GM12872 (cell line): ENCODE data around the gene LSM7.

Experiments
- TF ChIP-seq, protein P1 (sequence below): IDR thresholded peaks from 3 replicates; pipeline ENCODE4 v1.5.1; 2011; ENCODE audit warnings: low read depth, mild to moderate bottlenecking, low read length, moderate library complexity; ENCODE audit not compliant: insufficient read depth

Gene LSM7

DNA sequence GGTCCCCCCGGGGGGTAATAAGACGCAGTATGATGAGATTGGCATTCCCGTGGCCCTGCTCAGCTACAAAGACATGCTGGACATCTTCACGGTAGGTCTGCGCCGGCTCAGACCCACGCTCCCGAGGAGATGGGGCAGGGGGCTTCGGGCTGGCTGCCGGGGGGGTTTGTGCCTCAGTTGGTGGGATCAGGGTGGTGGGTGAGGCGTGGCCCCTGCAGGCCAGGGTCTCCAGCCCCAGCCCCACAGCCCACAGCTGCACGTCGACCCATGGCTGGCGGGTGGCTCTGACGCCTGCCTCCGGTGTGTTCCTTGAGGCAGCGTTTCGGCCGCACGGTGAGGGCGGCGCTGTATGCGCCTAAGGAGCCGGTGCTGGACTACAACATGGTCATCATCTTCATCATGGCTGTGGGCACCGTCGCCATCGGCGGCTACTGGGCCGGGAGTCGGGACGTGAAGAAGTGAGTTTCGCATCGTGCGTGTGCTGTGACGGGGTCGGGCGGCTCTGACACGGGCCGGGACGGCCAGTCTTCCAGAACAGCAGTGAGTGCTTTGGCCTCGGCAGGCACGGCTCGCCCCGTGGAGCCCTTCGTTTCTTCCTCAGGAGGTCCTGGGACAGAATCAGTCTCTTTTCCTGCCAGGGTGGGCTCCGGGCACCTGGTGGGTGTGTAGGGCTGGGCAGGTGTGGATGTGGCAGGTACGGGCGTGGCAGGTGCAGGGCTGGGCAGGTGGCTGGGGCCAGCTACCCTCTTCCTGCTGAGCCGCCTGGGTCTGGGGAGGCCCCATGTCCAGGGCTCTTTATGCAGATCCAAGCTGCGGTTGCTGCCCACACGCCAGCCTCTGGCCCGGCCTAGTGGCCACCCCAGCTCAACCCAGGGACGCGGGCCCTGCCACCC lies 10.6 kb upstream of the LSM7 start:
- TF ChIP-seq, protein P1, sequence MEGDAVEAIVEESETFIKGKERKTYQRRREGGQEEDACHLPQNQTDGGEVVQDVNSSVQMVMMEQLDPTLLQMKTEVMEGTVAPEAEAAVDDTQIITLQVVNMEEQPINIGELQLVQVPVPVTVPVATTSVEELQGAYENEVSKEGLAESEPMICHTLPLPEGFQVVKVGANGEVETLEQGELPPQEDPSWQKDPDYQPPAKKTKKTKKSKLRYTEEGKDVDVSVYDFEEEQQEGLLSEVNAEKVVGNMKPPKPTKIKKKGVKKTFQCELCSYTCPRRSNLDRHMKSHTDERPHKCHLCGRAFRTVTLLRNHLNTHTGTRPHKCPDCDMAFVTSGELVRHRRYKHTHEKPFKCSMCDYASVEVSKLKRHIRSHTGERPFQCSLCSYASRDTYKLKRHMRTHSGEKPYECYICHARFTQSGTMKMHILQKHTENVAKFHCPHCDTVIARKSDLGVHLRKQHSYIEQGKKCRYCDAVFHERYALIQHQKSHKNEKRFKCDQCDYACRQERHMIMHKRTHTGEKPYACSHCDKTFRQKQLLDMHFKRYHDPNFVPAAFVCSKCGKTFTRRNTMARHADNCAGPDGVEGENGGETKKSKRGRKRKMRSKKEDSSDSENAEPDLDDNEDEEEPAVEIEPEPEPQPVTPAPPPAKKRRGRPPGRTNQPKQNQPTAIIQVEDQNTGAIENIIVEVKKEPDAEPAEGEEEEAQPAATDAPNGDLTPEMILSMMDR, result no peak

DNA sequence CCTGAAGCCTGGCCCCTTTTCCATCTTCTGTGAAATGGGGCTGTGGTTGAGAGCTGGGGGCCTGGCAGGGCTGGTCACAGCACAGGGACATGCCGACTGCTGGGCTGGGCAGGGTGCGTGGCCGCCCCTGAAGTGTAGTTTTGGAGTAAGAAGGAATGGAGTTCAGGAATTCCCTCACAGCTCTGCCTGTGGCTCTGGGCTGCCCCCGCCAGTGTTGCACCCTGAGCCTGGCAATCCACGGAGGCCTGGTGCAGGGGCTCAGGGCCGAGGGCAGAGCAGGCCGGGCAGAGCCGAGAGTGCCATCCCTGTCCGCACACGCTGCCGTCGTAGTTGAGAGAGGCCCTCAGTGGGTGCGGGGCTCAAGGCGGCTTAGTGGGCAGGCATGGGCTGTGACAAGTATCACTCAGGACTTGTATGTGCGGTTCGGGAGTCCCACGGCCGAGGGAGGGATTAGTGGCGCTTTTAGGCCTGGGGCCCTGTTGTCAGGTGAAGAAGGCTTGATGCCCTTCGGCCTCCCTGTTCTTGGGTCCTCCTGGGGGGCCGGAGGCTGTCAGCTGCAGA lies 9.7 kb upstream of the LSM7 start:
- TF ChIP-seq, protein P1, result no peak

DNA sequence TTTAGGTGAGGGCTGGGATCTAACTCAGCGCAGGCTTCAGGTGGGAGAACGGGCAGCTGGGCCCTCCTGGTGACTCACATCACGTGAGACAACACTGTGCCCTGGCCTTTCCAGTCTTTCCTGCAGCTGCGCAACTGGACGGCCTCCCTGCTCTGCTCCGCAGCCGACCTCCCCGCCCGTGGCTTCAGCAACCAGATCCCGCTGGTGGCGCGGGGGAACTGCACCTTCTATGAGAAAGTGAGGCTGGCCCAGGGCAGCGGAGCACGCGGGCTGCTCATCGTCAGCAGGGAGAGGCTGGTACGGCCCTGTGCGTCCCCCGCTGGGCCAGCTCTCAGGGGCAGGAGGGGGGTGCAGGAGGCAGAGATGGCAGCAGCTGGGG lies 8.9 kb upstream of the LSM7 start:
- TF ChIP-seq, protein P1, result no peak

DNA sequence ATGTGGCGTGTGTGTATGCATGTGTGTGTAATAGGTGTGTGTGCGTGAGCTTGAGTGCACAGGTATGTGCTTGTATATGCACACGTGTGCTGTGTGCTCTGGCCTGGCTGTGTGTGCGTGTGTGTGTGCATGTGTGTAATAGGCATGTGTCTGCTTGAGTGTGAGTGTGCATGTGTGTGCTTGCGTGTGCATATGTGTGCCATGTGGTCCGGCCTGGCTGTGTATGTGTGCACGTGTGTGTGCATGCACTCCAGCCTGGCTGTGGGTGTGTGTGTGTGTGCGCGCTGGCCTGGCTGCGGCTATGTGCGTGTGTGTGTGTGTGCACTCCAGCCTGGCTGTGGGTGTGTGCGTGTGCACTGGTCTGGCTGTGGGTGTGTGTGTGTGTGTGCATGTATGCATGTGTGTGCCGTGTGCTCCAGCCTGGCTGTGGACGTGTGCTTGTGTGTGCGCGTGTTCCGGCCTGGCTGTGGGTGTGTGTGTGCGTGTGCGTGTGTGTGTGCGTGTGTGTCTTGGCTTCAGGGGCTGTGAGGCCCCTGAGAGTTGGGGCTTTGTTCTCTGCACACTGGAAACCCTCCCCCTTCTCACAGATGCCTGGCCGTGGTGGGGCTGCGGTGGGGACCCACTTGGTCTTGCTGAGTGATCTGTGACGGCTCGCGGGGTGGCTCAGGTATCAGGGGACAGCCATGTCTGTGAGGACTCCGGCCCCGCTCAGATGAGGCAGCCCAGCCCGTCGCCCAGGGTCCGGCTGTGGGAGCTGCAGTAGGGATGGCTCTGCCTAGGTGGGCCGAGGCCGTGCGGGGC lies 8.3 kb upstream of the LSM7 start:
- TF ChIP-seq, protein P1, result no peak

DNA sequence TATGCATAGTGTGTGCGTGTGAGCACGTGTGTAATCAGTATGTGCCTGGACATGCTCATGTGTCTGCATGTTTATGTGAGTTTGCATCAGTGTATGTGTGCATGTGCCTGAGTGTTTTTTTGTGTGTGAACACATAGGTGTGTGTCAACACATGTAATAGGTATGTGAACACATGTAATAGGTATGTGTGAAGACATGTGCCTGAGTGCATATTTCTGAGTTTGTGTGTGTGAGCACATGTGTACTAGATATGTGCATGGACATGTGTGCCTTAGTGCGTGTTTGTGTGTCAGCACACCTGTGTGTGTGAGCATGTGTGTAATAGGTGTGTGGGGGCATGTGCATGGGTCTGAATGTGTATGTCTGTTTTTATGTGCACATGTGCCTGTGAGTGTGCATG lies 7.5 kb upstream of the LSM7 start:
- TF ChIP-seq, protein P1, result no peak

DNA sequence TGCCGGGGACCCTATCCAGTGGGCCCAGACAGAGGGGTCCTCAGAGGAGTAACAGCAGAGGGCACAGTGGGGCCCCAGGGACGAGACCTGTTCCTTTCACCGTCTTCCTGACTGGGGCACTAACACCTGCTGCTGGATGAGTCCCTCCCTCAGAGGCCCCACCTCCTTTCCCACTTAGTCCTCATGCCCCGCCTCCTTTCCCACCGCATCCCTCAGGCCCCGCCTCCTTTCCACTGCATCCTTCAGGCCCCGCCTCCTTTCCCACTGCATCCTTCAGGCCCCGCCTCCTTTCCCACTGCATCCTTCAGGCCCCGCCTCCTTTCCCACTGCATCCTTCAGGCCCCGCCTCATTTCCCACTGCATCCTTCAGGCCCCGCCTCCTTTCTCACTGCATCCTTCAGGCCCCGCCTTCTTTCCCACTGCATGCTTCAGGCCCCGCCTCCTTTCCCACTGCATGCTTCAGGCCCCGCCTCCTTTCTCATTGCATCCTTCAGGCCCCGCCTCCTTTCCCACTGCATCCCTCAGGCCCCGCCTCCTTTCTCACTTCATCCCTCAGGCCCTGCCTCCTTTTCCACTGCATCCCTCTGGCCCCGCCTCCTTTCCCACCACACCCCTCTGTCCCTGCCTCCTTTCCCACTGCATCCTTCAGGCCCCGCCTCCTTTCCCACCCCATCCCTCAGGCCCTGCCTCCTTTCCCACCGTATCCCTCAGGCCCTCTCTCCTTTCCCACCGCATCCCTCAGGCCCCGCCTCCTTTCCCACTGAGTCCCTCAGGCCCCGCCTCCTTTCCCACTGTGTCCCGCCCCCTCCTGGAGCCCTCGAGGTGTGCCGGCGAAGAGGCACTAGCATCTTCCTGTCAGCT lies 6.8 kb upstream of the LSM7 start:
- TF ChIP-seq, protein P1, result no peak
